Measurements from ENCODE around the gene STN1.

STN1 gene

DNA sequence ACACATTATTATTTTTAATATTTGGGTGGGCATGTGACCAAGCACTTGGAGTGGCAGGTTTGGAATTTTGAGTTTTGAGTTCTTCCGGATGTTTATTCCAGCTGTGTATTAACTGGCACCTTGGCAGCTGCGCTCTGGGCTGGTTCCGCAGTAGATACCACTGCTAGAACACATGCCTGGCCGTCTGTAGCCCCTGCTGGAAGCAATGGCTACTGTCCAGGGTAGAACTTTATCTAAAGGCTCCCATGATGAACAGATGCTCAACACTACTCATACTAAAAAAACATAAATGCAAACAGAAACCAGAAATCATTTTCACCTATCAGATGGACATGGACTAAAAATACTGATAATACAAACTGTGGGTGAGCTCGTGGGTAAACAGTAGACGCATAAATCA is 43.3 kb downstream of the STN1 start:
- H3K9ac ChIP-seq (ENCODE audit: low read length): no peak overlapping the region
- H3K27me3 ChIP-seq (ENCODE audit: control insufficient read depth, insufficient read depth, low read length): no peaks in the 10 kb centered on the region
- H3K9me3 ChIP-seq (ENCODE audit: control insufficient read depth, low read depth, low read length): no peaks in the 10 kb centered on the region
- no peak overlapping the region for H3K27ac ChIP-seq (ENCODE audit: low read length)
- H3K4me1 ChIP-seq (ENCODE audit: control insufficient read depth, low read depth, low read length): peaks cover 9% of the 10 kb centered on the region
- H3K4me3 ChIP-seq (ENCODE audit: low read length): no peak overlapping the region
- no peaks in the 10 kb centered on the region for H3K36me3 ChIP-seq (ENCODE audit: control insufficient read depth, low read depth, low read length)

DNA sequence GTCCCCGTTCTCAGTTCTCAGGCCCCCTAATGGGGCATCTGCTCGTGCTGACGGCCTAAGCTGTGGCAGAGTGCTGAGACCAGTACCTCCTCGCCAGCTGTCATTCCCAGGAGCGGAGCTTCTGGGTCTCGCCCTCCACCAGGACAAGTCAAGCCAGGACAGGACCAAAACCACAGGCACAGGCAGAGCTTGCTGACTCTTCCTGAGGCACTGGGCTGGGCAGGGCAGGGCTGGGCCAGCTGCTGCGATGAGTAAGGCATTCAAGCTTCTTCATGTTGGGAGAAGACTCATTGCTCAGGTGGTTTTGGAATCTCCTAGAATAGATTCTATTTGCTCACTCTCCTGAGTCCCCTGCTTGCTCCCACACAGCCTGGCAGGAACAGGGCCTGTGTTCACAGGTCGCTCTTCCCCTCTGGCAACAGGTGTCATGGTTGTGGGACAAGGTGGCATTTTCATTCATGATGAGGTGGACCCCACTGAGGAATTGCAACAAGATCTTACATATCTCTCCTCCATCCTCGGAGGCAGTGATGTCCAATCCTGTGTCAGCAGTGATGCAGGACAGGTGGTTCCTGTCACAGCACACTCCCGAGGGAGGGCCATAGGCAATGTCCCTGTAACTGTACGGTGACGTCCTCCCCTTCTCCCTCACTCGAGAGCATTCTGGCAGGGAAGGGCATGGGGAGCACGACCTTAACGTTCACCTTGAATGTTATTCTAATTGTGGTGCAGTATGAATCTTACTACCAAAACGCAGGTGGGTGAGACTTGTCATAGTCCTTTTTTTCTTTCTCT is 45.6 kb downstream of the STN1 start:
- H3K27me3 ChIP-seq (ENCODE audit: control insufficient read depth, insufficient read depth, low read length): no peaks in the 10 kb centered on the region
- H3K36me3 ChIP-seq (ENCODE audit: control insufficient read depth, low read depth, low read length): no peaks in the 10 kb centered on the region
- no peak overlapping the region for H3K9ac ChIP-seq (ENCODE audit: low read length)
- no peak overlapping the region for H3K27ac ChIP-seq (ENCODE audit: low read length)
- peaks cover 9% of the 10 kb centered on the region for H3K4me1 ChIP-seq (ENCODE audit: control insufficient read depth, low read depth, low read length)
- H3K4me3 ChIP-seq (ENCODE audit: low read length): no peak overlapping the region
- no peaks in the 10 kb centered on the region for H3K9me3 ChIP-seq (ENCODE audit: control insufficient read depth, low read depth, low read length)

DNA sequence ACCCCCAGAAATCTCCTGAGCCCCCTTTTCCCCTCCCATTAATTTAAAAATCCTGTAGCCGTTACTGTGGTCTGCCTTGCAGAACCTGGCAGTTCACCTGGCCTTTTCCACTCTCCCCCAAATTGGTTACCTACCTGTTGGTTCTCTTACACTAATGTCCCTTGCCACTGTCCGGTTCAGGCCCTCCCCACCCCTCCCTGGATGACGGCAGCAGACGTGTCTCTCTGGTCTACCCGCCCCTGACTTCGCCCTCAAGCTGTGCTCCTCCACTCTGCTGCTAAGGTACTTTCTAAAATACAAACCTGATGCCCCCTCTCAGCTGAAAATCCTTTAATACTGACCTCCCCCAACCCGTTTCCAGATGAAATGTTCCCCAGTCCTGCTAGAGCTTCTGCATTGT is 47.0 kb downstream of the STN1 start:
- no peaks in the 10 kb centered on the region for H3K27me3 ChIP-seq (ENCODE audit: control insufficient read depth, insufficient read depth, low read length)
- no peak overlapping the region for H3K27ac ChIP-seq (ENCODE audit: low read length)
- H3K9me3 ChIP-seq (ENCODE audit: control insufficient read depth, low read depth, low read length): no peaks in the 10 kb centered on the region
- no peak overlapping the region for H3K9ac ChIP-seq (ENCODE audit: low read length)
- peaks cover 9% of the 10 kb centered on the region for H3K4me1 ChIP-seq (ENCODE audit: control insufficient read depth, low read depth, low read length)
- H3K36me3 ChIP-seq (ENCODE audit: control insufficient read depth, low read depth, low read length): no peaks in the 10 kb centered on the region
- no peak overlapping the region for H3K4me3 ChIP-seq (ENCODE audit: low read length)

DNA sequence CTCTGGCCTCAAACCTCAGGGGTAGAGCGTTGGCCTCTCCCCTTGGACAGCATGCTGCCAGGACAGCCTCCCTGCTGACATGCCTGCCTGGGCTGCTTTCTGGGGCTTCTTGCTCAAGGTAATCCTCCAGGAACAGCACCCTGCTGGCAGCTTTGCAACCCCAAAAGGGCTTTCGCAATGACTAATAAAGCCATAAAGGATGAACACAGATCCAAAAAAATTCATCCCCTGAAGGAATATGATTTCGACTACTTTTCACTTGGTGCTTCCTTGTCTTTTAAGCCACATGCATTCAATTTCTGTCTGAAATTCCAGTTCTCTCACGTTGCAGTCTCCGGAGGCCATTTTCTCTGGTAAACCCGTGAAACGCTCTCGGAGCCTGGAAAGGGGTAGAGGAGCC is 47.5 kb downstream of the STN1 start:
- Histone ChIP-seq H3K4me1 (ENCODE audit: control insufficient read depth, low read depth, low read length) (peaks cover 9% of the 10 kb centered on the region), H3K36me3 (ENCODE audit: control insufficient read depth, low read depth, low read length) (no peaks in the 10 kb centered on the region), H3K4me3 (ENCODE audit: low read length) (no peak overlapping the region), H3K9me3 (ENCODE audit: control insufficient read depth, low read depth, low read length) (no peaks in the 10 kb centered on the region), H3K27ac (ENCODE audit: low read length) (no peak overlapping the region), H3K9ac (ENCODE audit: low read length) (no peak overlapping the region), H3K27me3 (ENCODE audit: control insufficient read depth, insufficient read depth, low read length) (no peaks in the 10 kb centered on the region)

DNA sequence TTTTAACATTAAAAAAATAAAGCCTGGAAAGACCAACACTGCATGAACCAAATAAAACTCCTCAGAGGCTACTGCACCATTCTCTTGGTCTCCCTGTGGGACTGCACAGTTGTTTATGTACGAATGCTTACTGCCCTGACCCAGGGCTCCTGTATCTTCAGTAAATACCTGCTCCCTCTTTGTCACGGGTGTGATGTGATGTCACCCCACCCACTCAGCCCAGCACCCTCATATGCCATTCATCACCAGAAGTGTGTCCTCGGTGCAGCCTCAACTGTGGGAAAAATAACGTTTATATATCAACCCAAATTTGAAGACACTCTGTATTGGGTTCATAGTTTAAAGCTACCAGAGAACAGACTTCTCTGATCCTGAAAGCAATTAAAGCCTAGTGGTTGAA is 48.6 kb downstream of the STN1 start:
- no peak overlapping the region for H3K9ac ChIP-seq (ENCODE audit: low read length)
- H3K4me1 ChIP-seq (ENCODE audit: control insufficient read depth, low read depth, low read length): peaks cover 9% of the 10 kb centered on the region
- no peak overlapping the region for H3K4me3 ChIP-seq (ENCODE audit: low read length)
- H3K27me3 ChIP-seq (ENCODE audit: control insufficient read depth, insufficient read depth, low read length): no peaks in the 10 kb centered on the region
- H3K27ac ChIP-seq (ENCODE audit: low read length): no peak overlapping the region
- H3K36me3 ChIP-seq (ENCODE audit: control insufficient read depth, low read depth, low read length): no peaks in the 10 kb centered on the region
- no peaks in the 10 kb centered on the region for H3K9me3 ChIP-seq (ENCODE audit: control insufficient read depth, low read depth, low read length)

DNA sequence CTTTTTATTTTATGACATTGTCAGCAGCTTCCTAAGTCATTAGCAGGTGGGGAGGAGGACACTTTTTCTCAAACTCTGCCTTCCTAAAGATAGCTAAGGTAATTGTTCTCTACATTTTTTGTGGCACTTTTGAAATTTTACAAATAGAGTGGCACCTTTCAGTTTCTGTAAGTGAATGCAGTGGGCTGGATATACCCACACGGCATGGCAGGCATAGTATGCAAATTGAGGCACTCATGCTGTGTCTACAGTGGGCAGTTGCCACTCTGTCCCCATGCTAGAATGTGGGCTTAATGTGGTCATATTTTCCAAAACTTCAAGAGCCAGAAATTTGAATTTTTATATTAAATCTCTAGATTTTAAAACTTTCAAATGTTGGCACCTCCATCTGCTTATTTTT is 49.8 kb downstream of the STN1 start:
- Histone ChIP-seq H3K4me1 (ENCODE audit: control insufficient read depth, low read depth, low read length) (peaks cover 9% of the 10 kb centered on the region), H3K36me3 (ENCODE audit: control insufficient read depth, low read depth, low read length) (no peaks in the 10 kb centered on the region), H3K9ac (ENCODE audit: low read length) (no peak overlapping the region), H3K27me3 (ENCODE audit: control insufficient read depth, insufficient read depth, low read length) (no peaks in the 10 kb centered on the region), H3K27ac (ENCODE audit: low read length) (no peak overlapping the region), H3K9me3 (ENCODE audit: control insufficient read depth, low read depth, low read length) (no peaks in the 10 kb centered on the region), H3K4me3 (ENCODE audit: low read length) (no peak overlapping the region)

DNA sequence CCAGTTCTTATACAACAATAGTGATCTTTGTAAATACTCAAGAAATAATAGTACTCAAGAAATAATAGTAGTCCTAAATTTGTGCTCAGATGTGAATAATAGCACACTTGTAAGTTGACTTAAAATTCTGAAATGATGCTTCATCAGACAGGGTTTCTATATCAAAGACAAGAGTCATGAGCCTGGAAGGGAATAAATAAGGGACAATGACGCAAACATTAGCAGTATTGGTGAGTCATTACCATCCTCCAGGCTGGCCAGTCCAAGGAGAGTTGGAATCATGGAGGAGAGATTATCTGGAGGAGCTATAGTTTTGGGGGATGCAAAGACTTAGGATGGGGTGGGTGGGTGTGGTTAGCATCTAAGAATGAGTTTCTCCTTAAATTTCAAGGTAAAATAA is 56.5 kb downstream of the STN1 start:
- no peaks in the 10 kb centered on the region for H3K36me3 ChIP-seq (ENCODE audit: control insufficient read depth, low read depth, low read length)

DNA sequence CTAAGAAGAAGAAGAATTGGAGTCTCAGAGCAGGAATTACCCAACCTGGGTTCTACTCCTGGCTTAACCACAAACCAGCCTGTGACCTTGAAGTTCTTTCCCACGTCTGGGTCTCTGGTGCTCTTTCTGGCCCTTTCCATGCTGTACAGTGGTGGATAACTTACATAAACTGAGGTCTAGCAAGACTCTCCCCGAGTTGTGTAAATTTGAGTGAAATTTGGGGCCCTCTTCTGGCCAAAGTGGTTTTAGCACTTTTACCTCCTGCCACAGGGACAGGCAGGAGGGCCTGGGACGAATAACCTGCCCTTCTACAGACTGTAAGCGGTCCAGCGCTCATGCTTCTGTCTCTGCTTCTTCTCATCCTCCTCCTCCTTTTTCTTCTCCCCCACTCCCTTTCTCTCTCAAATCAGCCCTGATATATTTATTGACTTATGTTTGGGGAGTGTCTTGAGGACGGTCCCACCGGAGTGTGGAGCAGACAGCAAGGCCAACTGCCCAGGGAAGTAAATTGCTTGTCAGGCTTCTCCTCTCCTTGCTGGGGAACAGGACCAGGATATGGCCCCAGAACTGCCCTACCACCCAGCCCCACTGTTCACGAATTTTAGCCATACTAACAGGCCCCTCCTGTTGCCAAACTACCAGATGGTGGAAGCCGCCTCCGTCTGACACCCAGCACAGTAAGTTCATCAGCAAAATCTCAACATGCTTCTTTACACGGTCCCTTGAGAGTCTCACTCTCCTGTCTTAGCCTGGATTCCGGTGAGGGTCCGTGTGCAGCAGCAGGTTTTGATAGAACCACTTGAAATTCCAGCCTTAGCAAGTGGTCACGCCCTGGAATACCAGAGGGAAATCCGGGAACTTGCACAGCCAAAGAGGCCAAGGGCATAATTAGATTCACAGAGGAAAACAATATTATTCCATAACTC is 58.6 kb downstream of the STN1 start:
- Histone ChIP-seq H3K36me3 (ENCODE audit: control insufficient read depth, low read depth, low read length) (no peaks in the 10 kb centered on the region), H3K27ac (ENCODE audit: low read length) (no peak overlapping the region), H3K9me3 (ENCODE audit: control insufficient read depth, low read depth, low read length) (no peaks in the 10 kb centered on the region), H3K27me3 (ENCODE audit: control insufficient read depth, insufficient read depth, low read length) (peaks cover 24% of the 10 kb centered on the region), H3K4me1 (ENCODE audit: control insufficient read depth, low read depth, low read length) (peaks cover 6% of the 10 kb centered on the region), H3K9ac (ENCODE audit: low read length) (no peak overlapping the region), H3K4me3 (ENCODE audit: low read length) (no peak overlapping the region)

More for the DNA sequence above, 56.5 kb downstream of the STN1 start:
- peaks cover 11% of the 10 kb centered on the region for H3K27me3 ChIP-seq (ENCODE audit: control insufficient read depth, insufficient read depth, low read length)
- H3K4me3 ChIP-seq (ENCODE audit: low read length): no peak overlapping the region
- H3K27ac ChIP-seq (ENCODE audit: low read length): no peak overlapping the region
- no peaks in the 10 kb centered on the region for H3K9me3 ChIP-seq (ENCODE audit: control insufficient read depth, low read depth, low read length)
- peaks cover 2% of the 10 kb centered on the region for H3K4me1 ChIP-seq (ENCODE audit: control insufficient read depth, low read depth, low read length)
- H3K9ac ChIP-seq (ENCODE audit: low read length): no peak overlapping the region

DNA sequence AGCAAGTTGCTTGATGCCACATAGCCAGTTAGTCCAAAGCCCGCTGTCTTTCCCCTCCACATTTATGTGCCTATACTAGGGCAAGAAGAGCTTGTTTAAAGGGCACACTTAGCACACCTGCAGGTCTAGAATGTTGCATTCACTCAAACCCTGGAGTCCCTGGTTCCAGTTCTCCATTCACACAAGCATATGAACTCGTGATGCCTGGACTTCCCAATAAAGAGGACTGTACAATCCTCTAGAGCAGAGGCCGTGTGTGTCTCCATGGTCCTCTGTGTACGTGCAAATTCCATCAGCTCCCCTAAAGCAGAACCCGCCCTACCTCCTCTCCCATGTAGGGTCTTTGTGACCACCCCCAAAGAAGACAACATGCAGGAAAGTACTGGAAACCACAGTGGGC is 59.6 kb downstream of the STN1 start:
- Histone ChIP-seq H3K9me3 (ENCODE audit: control insufficient read depth, low read depth, low read length) (no peaks in the 10 kb centered on the region), H3K27ac (ENCODE audit: low read length) (no peak overlapping the region), H3K9ac (ENCODE audit: low read length) (no peak overlapping the region), H3K27me3 (ENCODE audit: control insufficient read depth, insufficient read depth, low read length) (peaks cover 34% of the 10 kb centered on the region), H3K4me3 (ENCODE audit: low read length) (no peak overlapping the region), H3K36me3 (ENCODE audit: control insufficient read depth, low read depth, low read length) (no peaks in the 10 kb centered on the region), H3K4me1 (ENCODE audit: control insufficient read depth, low read depth, low read length) (peaks cover 12% of the 10 kb centered on the region)

DNA sequence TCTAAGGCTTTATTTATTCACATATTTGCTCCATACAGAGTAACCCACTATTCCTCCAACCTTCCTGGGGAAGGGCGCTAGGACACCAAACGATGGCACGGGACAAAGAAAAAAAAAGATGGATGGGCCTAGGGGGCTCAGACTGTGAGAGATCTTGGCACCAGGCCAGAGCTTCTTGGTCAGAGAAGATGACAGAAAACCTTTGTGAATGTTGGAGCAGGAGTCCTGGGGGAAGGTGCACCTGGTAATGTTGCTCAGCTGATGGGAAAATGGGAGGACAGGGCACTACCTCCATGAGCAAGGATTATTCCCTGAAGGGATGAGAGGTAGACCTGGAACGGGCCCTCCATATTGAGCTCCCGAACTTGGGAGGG is 61.2 kb downstream of the STN1 start:
- Histone ChIP-seq H3K27me3 (ENCODE audit: control insufficient read depth, insufficient read depth, low read length) (peaks cover 44% of the 10 kb centered on the region), H3K27ac (ENCODE audit: low read length) (no peak overlapping the region), H3K36me3 (ENCODE audit: control insufficient read depth, low read depth, low read length) (no peaks in the 10 kb centered on the region), H3K9ac (ENCODE audit: low read length) (no peak overlapping the region), H3K4me1 (ENCODE audit: control insufficient read depth, low read depth, low read length) (peaks cover 12% of the 10 kb centered on the region), H3K4me3 (ENCODE audit: low read length) (no peak overlapping the region), H3K9me3 (ENCODE audit: control insufficient read depth, low read depth, low read length) (no peaks in the 10 kb centered on the region)

DNA sequence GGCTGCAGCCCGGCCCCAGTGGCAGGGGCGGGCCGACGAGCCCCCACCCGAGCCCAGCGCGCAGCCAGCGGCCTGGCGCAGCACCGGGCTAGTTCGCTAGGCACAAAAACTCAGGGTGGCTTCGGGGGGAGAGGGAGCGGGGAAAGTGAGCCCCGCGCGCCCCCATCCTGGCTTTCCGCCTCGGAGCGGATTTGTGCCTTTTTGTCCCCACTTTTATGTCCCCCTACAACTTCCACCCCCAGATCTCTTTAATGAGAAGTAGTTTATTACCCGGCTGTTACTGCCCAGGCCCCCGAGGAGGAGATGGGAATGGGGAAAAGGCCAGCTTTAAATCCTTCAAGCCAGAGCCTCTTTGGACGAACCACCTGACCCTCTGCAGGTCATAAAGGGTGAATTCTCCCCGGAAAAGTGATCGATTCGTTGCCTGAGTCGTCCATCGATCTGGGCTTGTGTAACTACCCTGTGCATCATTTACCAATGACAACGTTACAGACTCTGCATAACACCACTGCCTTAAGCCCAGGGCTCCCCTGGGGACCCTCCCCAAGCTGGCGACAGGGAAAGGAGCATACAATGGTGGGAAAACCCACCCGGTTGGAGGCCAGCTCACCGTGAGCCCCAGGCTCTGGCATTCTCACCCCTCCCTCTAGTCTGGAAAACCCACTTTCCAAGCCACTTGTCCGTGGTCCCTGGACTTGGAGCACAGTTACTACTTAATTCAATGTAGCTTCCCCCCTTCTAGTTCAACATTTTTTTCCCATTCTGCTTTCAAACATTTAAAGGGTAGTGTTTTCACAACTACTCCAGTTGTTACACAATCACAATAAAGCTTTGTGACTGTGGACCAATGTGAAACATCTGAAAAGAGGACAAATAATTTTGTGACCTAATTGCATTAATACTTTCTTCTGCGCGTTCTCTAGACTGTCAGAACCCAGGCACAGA is 61.9 kb downstream of the STN1 start:
- Histone ChIP-seq H3K4me1 (ENCODE audit: control insufficient read depth, low read depth, low read length) (peaks cover 12% of the 10 kb centered on the region), H3K9me3 (ENCODE audit: control insufficient read depth, low read depth, low read length) (no peaks in the 10 kb centered on the region), H3K9ac (ENCODE audit: low read length) (no peak overlapping the region), H3K4me3 (ENCODE audit: low read length) (peak overlapping the region; percentile 75), H3K27ac (ENCODE audit: low read length) (no peak overlapping the region), H3K27me3 (ENCODE audit: control insufficient read depth, insufficient read depth, low read length) (peaks cover 44% of the 10 kb centered on the region), H3K36me3 (ENCODE audit: control insufficient read depth, low read depth, low read length) (no peaks in the 10 kb centered on the region)

All from iPS-18a (cell line).